K562 (cell line): ENCODE data around the gene SRMS. TPM values are rescaled to one million over a fixed set of nuclear protein-coding genes. Genes with fewer than 3 reads are reported as not detected.

ENCODE experiments used
- ATAC-seq: fragments of 200-7000 bp; cut with Tn5 transposase; 3 replicates; pipeline ENCODE4 v1.9.1; 2020; ENCODE audit warnings: moderate library complexity
- BruUV-seq: library from RNA; stranded (reverse); fragments of 400-500 nt; replicated peaks from 2 replicates; lab custom pipeline; 2021; lab: Mats Ljungman, UMichigan
- CTCF ChIA-PET: fragments of 300-600 bp; formaldehyde crosslinking; extraction: SDS; loops from one replicate; lab custom pipeline; 2021; ENCODE audit warnings: low intra/inter-chr PET ratio; lab: Yijun Ruan, JAX
- POLR2A ChIA-PET: fragments of 300-600, 350-650 bp; sonication (Branson Sonifier 250); formaldehyde crosslinking; extraction: SDS; loops from one replicate; lab custom pipeline; 2021; ENCODE audit warnings: antibody characterized with exemption, inconsistent platforms; lab: Yijun Ruan, JAX
- DNase-seq, 4 experiments: peaks; one replicate each; pipeline versions ENCODE4 v3.0.0 to v3.0.0-alpha.2; 2011 to 2018; ENCODE audit warnings: low spot score in 3 of 4, mixed read lengths in 3 of 4; ENCODE audit errors: extremely low read depth in 1 of 4
- FAIRE-seq: peaks from 2 replicates; lab custom pipeline; 2011; peaks lifted over from hg19 to GRCh38; lab: Jason Lieb, UNC
- H2AFZ ChIP-seq: 2 replicates; pipeline ENCODE4 v1.6.0; 2011; ENCODE audit warnings: low read depth, low read length, control low read depth, inconsistent platforms
- H3K27ac ChIP-seq: fragments of 200-600 bp; 3 replicates; pipeline ENCODE4 v1.8.0; 2011; ENCODE audit warnings: low read depth, mild to moderate bottlenecking, control low read depth, inconsistent platforms, low read length, moderate library complexity, mixed read lengths; ENCODE audit errors: extremely low read depth
- H3K27me3 ChIP-seq, 2 experiments: fragments of 300-600 bp in 1 of 2; 2 replicates in 1 of 2; 3 replicates in 1 of 2; pipeline versions ENCODE4 v1.6.0 to v1.8.0; 2011; ENCODE audit warnings: inconsistent platforms in 2 of 2, low read length in 2 of 2, mild to moderate bottlenecking in 1 of 2, mixed read lengths in 1 of 2, moderate library complexity in 1 of 2; ENCODE audit not compliant: control insufficient read depth in 2 of 2, insufficient read depth in 2 of 2
- H3K36me3 ChIP-seq: fragments of 300-600 bp; 3 replicates; pipeline ENCODE4 v1.8.0; 2011; ENCODE audit warnings: mild to moderate bottlenecking, low read length, inconsistent platforms; ENCODE audit not compliant: control insufficient read depth, insufficient read depth
- H3K4me1 ChIP-seq, 2 experiments: fragments of 200-600 bp in 1 of 2; replicated peaks in 1 of 2; 2 replicates in 1 of 2; 3 replicates in 1 of 2; pipeline versions ENCODE4 v1.5.1 to v1.8.0; 2011; ENCODE audit warnings: inconsistent platforms in 2 of 2, low read length in 2 of 2, mild to moderate bottlenecking in 1 of 2, mixed read lengths in 1 of 2, moderate library complexity in 1 of 2; ENCODE audit not compliant: control insufficient read depth in 2 of 2, insufficient read depth in 2 of 2
- H3K4me2 ChIP-seq: 2 replicates; pipeline ENCODE4 v1.6.1; 2011; ENCODE audit warnings: low read length, control low read depth, inconsistent platforms, mixed read lengths; ENCODE audit not compliant: insufficient read depth
- H3K4me3 ChIP-seq: fragments of 200-600 bp; sonication (generic), shearing (Covaris generic); 2 replicates; pipeline ENCODE4 v1.5.1; 2016; ENCODE audit warnings: control low read depth, inconsistent platforms
- H3K79me2 ChIP-seq: fragments of 200-600 bp; 3 replicates; pipeline ENCODE4 v1.8.0; 2011; ENCODE audit warnings: low read length, inconsistent platforms; ENCODE audit not compliant: control insufficient read depth, insufficient read depth
- H3K9ac ChIP-seq, 2 experiments: 2 replicates each; pipeline versions ENCODE4 v1.6.0 to v1.6.1; 2011; ENCODE audit warnings: low read depth in 2 of 2, low read length in 2 of 2, control low read depth in 1 of 2, inconsistent platforms in 1 of 2, mild to moderate bottlenecking in 1 of 2, mixed read lengths in 1 of 2; ENCODE audit not compliant: insufficient read depth in 1 of 2
- H3K9me1 ChIP-seq: one replicate; pipeline ENCODE4 v1.6.0; 2011; ENCODE audit warnings: inconsistent platforms, mild to moderate bottlenecking, low read length, moderate library complexity; ENCODE audit not compliant: control insufficient read depth, insufficient read depth
- H3K9me3 ChIP-seq: replicated peaks from 2 replicates; pipeline ENCODE4 v1.5.1; 2011; ENCODE audit warnings: low read depth, low read length, inconsistent platforms; ENCODE audit not compliant: control insufficient read depth, insufficient read depth
- H4K20me1 ChIP-seq: replicated peaks from 2 replicates; pipeline ENCODE4 v1.6.1; 2011; ENCODE audit warnings: low read length, inconsistent platforms, mixed read lengths; ENCODE audit not compliant: control insufficient read depth, insufficient read depth
- CBX3 ChIP-seq, 2 experiments: IDR thresholded peaks; 1 replicate in 1 of 2; 2 replicates in 1 of 2; pipeline ENCODE4 v1.6.1; 2012; ENCODE audit warnings: inconsistent platforms in 2 of 2, low read length in 2 of 2, borderline replicate concordance in 1 of 2, control low read depth in 1 of 2
- CCAR2 ChIP-seq: fragments of 200-400 bp; formaldehyde crosslinking; IDR thresholded peaks from 2 replicates; pipeline ENCODE4 v1.6.1; 2017; ENCODE audit warnings: mild to moderate bottlenecking, low read depth, low read length
- E2F5 ChIP-seq: sonication (generic); formaldehyde crosslinking; IDR thresholded peaks from 2 replicates; pipeline ENCODE4 v1.8.0; 2022; ENCODE audit warnings: mild to moderate bottlenecking, missing genetic modification reagents
- ETV6 ChIP-seq, 3 experiments: fragments of 150-350 bp in 1 of 3; sonication (generic) in 1 of 3; formaldehyde crosslinking in 1 of 3; IDR thresholded peaks; 2 replicates each; pipeline versions ENCODE4 v1.6.1 to v1.8.0; 2014 to 2022; ENCODE audit warnings: borderline replicate concordance in 2 of 3, low read depth in 2 of 3, antibody characterized with exemption in 1 of 3, low read length in 1 of 3, mild to moderate bottlenecking in 1 of 3, missing genetic modification reagents in 1 of 3
- HINFP ChIP-seq: fragments of 450-650 bp; conservative IDR thresholded peaks from 2 replicates; pipeline ENCODE4 v1.6.1; 2016; ENCODE audit warnings: missing genetic modification characterization, low read depth, mild to moderate bottlenecking, control low read depth, missing compliant biosample characterization
- NCOA4 ChIP-seq: fragments of 450-650 bp; IDR thresholded peaks from 2 replicates; pipeline ENCODE4 v1.6.1; 2018; ENCODE audit warnings: mild to moderate bottlenecking; ENCODE audit not compliant: partially characterized antibody
- NFYB ChIP-seq: IDR thresholded peaks from 2 replicates; pipeline ENCODE4 v1.6.1; 2011; ENCODE audit warnings: mild to moderate bottlenecking, moderate library complexity; ENCODE audit not compliant: insufficient read length; ENCODE audit errors: extremely low read depth
- PREB ChIP-seq: sonication (generic); formaldehyde crosslinking; IDR thresholded peaks from 2 replicates; pipeline ENCODE4 v1.8.1; 2023; ENCODE audit warnings: mild to moderate bottlenecking, missing genetic modification reagents
- U2AF1 ChIP-seq: fragments of 200-400 bp; formaldehyde crosslinking; optimal IDR thresholded peaks from 2 replicates; pipeline ENCODE3; 2017; ENCODE audit warnings: mild to moderate bottlenecking, low read depth, low read length, moderate library complexity
- ZEB2 ChIP-seq: fragments of 450-650 bp; IDR thresholded peaks from 2 replicates; pipeline ENCODE4 v1.6.1; 2016
- ZNF133 ChIP-seq: fragments of 250-450 bp; sonication (Bioruptor Pico); IDR thresholded peaks from 2 replicates; pipeline ENCODE4 v1.4.0; 2020; ENCODE audit warnings: mild to moderate bottlenecking
- ZNF197 ChIP-seq: fragments of 200-800 bp; sonication (Bioruptor generic); IDR thresholded peaks from 2 replicates; pipeline ENCODE4 v1.6.1; 2016; ENCODE audit warnings: low read depth, missing genetic modification characterization, missing compliant biosample characterization
- ZNF445 ChIP-seq: fragments of 250-450 bp; sonication (Bioruptor Pico); IDR thresholded peaks from 2 replicates; pipeline ENCODE4 v1.4.0; 2020; ENCODE audit warnings: low read depth, mild to moderate bottlenecking, moderate library complexity
- ZNF668 ChIP-seq: fragments of 250-450 bp; sonication (Bioruptor Pico); IDR thresholded peaks from 2 replicates; pipeline ENCODE4 v1.8.0; 2022; ENCODE audit warnings: mild to moderate bottlenecking, inconsistent platforms
- WGBS: fragments of 100-300 bp; shearing (Covaris generic); methylation state at CpG from one replicate; pipeline ENCODE4 v1.1.6; 2016; ENCODE audit warnings: low coverage, mixed read lengths; ENCODE audit not compliant: insufficient coverage; ENCODE audit errors: missing lambda C conversion rate; 5-methylcytosine and 5-hydroxymethylcytosine counted together
- in situ Hi-C: fragments of 300-500 bp; cut with MboI; formaldehyde crosslinking; loops from 4 replicates; pipeline ENCODE4 v1.15.0; 2018; ENCODE audit warnings: inconsistent platforms, mixed read lengths
- intact Hi-C: fragments of 100-400 bp; cut with micrococcal nuclease; formaldehyde crosslinking; loops from 2 replicates; pipeline ENCODE4 v1.14.2; 2022
- polyA plus RNA-seq, 8 experiments: library from polyadenylated mRNA; depleted of rRNA in 4 of 8; stranded (reverse) in 5 of 8; unstranded in 3 of 8; fragments of >200 nt; fragmentation: Nextera tagmentation in 2 of 8; fragmentation: Illumina TruSeq in 1 of 8; extraction: Ambion mirVana in 2 of 8; extraction: Trizol in 1 of 8; gene quantifications; 2 replicates each; pipeline versions ENCODE4 v1.2.1 to v1.2.3, GENCODE V29; 2011 to 2014; ENCODE audit warnings: inconsistent platforms in 1 of 8, missing spikeins in 1 of 8
- total RNA-seq, 7 experiments: library from RNA; depleted of rRNA in 6 of 7; stranded (reverse); fragments of >200 nt in 6 of 7; fragmentation: Illumina TruSeq in 2 of 7; extraction: Trizol in 2 of 7; gene quantifications; 2 replicates each; pipeline versions ENCODE4 v1.2.1 to v1.2.3, GENCODE V29; 2011 to 2021; ENCODE audit warnings: low replicate concordance in 1 of 7

Gene SRMS
- total and polyA plus RNA-seq, 9 of the 15 experiments (the other 6 are each of a cell fraction or from before 2014, with no cell fraction given): 0.07 TPM; not detected in 8

- TF ChIP-seq PREB (CRISPR knock-in tag): no peak
- TF ChIP-seq NFYB: no peak
- no peak for TF ChIP-seq CBX3 (IDR thresholded peaks at IDR 0.05; ENCODE audit: borderline replicate concordance in 1 of 2, low read length in 2 of 2)
Observed at GRCh38 chr20:63562461-63563224, 15.1 kb upstream of the SRMS start (continued).

- H3K9me1 ChIP-seq: no peaks in the 10 kb centered on the region
- no TSS peak for BruUV-seq
- intact Hi-C loops (no loop called here), in situ Hi-C loops (no loop called here)
- H3K36me3 ChIP-seq: no peaks in the 10 kb centered on the region
- H3K27me3 ChIP-seq: peaks cover 0 to 24% of the 10 kb centered on the region in 2 experiments; a peak in 2 of 5 replicates
- no peak for ATAC-seq
- CTCF ChIA-PET: no interaction called here
- 74% methylated on average over 23 of the region's 36 CpGs for WGBS
- no peaks in the 10 kb centered on the region for H4K20me1 ChIP-seq
- H3K79me2 ChIP-seq: no peaks in the 10 kb centered on the region
- H3K9me3 ChIP-seq: no peaks in the 10 kb centered on the region
- H2AFZ ChIP-seq: no peak overlapping the region
- FAIRE-seq: no peak
- no peak overlapping the region for H3K27ac ChIP-seq
- no peak for DNase-seq
- no peak overlapping the region; a peak in 1 of 4 replicates for H3K9ac ChIP-seq
- H3K4me2 ChIP-seq: no peak overlapping the region
- H3K4me3 ChIP-seq: no peak overlapping the region
- H3K4me1 ChIP-seq: peaks cover 0 to 84% of the 10 kb centered on the region in 2 experiments; a peak in 2 of 5 replicates
- POLR2A ChIA-PET: interaction anchor here (0.6 to 1.1 kb wide), 4 partner anchors 8 to 41 kb away, joined by 3 to 4 read pairs (median 3); no protein-coding TSS in a partner anchor
- TF ChIP-seq CCAR2 (no peak), NCOA4 (no peak), ZNF668 (no peak), ZNF445 (CRISPR knock-in tag) (no peak), E2F5 (no peak), HINFP (tag) (no peak), ETV6 (IDR thresholded peaks at IDR 0.05; ENCODE audit: borderline replicate concordance in 1 of 2, low read depth in 2 of 2, low read length in 1 of 2) (no peak), ETV6 (CRISPR knock-in tag; IDR thresholded peaks at IDR 0.05; ENCODE audit: borderline replicate concordance) (no peak), ZNF197 (CRISPR knock-in tag) (no peak), ZNF133 (CRISPR knock-in tag) (no peak), U2AF1 (no peak), ZEB2 (no peak)
Observed at GRCh38 chr20:63561624-63562396, 14.3 kb upstream of the SRMS start.
